Endometrial microvascular endothelial cells (primary cell): ENCODE measurements around the gene GPR155. TPM values are rescaled to one million over a fixed set of nuclear protein-coding genes. Genes with fewer than 3 reads are reported as not detected.

Source experiments
- in situ Hi-C: cut with HindIII; loops from 2 replicates; pipeline ENCODE4 v1.10.0; 2017; ENCODE audit warnings: low sequenced_read_pairs, low pct_unique_long_range_greater_than_20kb; ENCODE audit errors: inconsistent ontology term
- total RNA-seq: library from RNA; depleted of rRNA; stranded (reverse); fragments of >200 nt; gene quantifications from one replicate; pipeline ENCODE4 v1.2.3, GENCODE V29; 2015; ENCODE audit errors: inconsistent ontology term

GPR155 gene
- total RNA-seq, 1 donor from 2014 or later: 1.3 TPM

DNA sequence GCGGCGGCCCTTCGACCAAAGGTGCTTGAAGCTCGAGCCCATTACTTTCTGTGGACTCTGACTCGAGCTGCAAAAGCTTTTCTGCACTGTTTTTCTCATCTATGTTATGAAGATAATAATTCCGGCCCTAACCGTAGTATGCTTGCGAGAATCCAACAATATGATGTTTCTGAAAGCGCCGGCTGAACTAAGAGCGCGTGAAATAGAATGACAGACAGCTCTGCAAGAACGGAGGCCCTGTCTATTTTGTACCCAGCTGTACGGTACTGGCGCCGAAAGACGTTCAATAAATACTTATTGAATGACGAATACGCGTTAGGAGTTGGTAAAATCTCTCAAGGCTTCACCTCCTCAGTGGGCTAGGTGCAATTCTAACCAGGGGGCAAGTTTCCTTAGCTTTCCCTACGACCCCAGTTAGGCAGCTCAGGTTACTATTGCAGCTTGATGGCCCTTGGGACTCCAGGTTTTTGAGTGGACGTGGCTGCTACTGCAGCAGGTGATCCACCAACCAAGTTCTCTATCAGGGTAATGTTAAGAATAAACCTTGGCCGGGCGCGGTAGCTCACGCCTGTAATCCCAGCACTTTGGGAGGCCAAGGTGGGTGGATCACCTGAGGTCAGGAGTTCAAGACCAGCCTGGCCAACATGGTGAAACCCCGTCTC, 90.7 kb downstream of the GPR155 start:
- in situ Hi-C loops: loop anchor here (25.0 kb wide), 1 partner anchor 91 kb away; the partner anchor contains the start of gene GPR155

- in situ Hi-C loops: loop anchor here (25.0 kb wide), 1 partner anchor 92 kb away; the partner anchor contains the start of gene GPR155
Observed at GRCh38 chr2:174395284-174395968, 91.4 kb downstream of the GPR155 start, which contains the start of gene SCRN3. TSS of gene SCRN3 (plus strand) at chr2:174395730. CDS start at chr2:174398284, 2,554 bp downstream.

GRCh38 chr2:174392706-174393105, 94.1 kb downstream of the GPR155 start:
- in situ Hi-C loops: loop anchor here (25.0 kb wide), 1 partner anchor 95 kb away; the partner anchor contains the start of gene GPR155

GRCh38 chr2:174390303-174390702, 96.5 kb downstream of the GPR155 start:
- in situ Hi-C loops: loop anchor here (25.0 kb wide), 1 partner anchor 97 kb away; the partner anchor contains the start of gene GPR155

- in situ Hi-C loops: loop anchor here (25.0 kb wide), 1 partner anchor 98 kb away; the partner anchor contains the start of gene GPR155
Observed at GRCh38 chr2:174389542-174389941, 97.3 kb downstream of the GPR155 start.

GRCh38 chr2:174388706-174389105, 98.1 kb downstream of the GPR155 start:
- in situ Hi-C loops: loop anchor here (25.0 kb wide), 1 partner anchor 99 kb away; the partner anchor contains the start of gene GPR155

DNA sequence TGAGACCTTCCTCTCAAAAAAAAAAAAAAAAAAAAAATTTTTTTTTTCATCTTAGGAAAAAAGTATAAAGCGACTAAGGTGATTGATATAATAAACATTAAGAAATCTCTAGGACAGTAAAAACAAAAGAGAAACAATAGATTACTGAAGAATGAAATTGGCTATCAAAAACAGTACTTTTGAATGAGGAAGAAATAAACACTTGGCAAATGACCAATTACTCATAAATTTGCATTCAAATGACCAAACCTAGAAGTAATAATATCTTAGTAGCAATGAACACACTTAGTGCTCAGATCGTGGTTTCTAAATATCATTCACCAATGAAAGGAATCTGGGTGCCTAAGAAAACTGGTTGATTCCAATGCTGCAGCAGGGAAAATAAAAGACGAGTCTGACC, 101.6 kb downstream of the GPR155 start:
- in situ Hi-C loops: loop anchor here (25.0 kb wide), 1 partner anchor 102 kb away; the partner anchor contains the start of gene GPR155

GRCh38 chr2:174383796-174384195, 103.0 kb downstream of the GPR155 start:
- in situ Hi-C loops: loop anchor here (25.0 kb wide), 1 partner anchor 104 kb away; the partner anchor contains the start of gene GPR155

Other genes with a start within 250 kb of the GPR155 start
- 155 TPM for gene OLA1, start 238.5 kb downstream of the GPR155 start, total RNA-seq
- not detected for gene SP9, start 152.1 kb downstream of the GPR155 start, total RNA-seq
- 20.8 TPM for gene SCRN3, start 91.3 kb downstream of the GPR155 start, total RNA-seq
- gene WIPF1, start 110.8 kb upstream of the GPR155 start, total RNA-seq: 15.3 TPM